Left ventricle myocardium superior (tissue), 1 donor: ENCODE results near the gene STK10. TPM values are rescaled to one million over a fixed set of nuclear protein-coding genes. Genes with fewer than 3 reads are reported as not detected.
"Not testable (repeated sequence)": the region's sequence is repeated elsewhere in the genome, so short reads cannot be mapped to it uniquely, and the experiment has no call there.

Source experiments
- ATAC-seq: fragments of 200-7000 bp; cut with Tn5 transposase; one replicate; pipeline ENCODE4 v1.9.1; 2020; ENCODE audit warnings: mild to moderate bottlenecking, moderate library complexity
- DNase-seq: peaks from one replicate; pipeline ENCODE4 v3.0.0-alpha.2; 2020
- intact Hi-C: fragments of 100-400 bp; cut with micrococcal nuclease; formaldehyde crosslinking; loops from one replicate; pipeline ENCODE4 v1.11.0; 2022
- total RNA-seq: library from RNA; stranded (reverse); fragmentation: NEBNext Ultra II Directional; extraction: Animal tissue kit (Norgen Biotek cat#: 25700); gene quantifications from one replicate; pipeline ENCODE4 v1.2.1, GENCODE V29; 2021
- donor health status: DM: no; HTN: yes; CAD: no; lungs with severe emphysema.

The STK10 gene
- total RNA-seq, 1 donor from 2014 or later, result 6.9 TPM

GRCh38 chr5:172169216-172169615 is 18.8 kb downstream of the STK10 start:
- ATAC-seq, result no peak
- no peak for DNase-seq
- intact Hi-C loops, result no loop called here

GRCh38 chr5:172168311-172168710 is 19.7 kb downstream of the STK10 start:
- no peak for ATAC-seq
- no peak for DNase-seq
- intact Hi-C loops, result no loop called here

DNA sequence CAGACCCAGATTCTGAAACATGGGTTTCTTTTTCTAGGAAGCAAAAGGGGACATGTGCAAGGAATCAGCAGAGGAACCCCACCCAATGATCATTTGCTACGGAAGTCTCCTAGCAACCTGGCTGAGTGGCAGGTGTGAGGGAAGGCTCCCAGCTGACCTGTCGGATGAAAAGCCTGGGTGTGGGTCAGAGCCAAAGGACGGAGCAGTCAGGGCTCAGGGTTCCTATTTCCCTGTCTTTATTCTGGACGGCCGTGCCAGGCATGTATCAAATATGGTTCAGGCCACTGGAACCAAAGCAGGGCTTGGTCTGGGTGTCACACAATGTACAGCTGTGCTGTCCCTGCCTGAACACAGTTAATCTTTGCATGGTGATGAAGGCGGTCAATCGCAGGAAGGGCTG is 20.1 kb downstream of the STK10 start:
- intact Hi-C loops, result no loop called here
- ATAC-seq, result peak; percentile 69
- peak; percentile 71 for DNase-seq

GRCh38 chr5:172166030-172166826 is 21.8 kb downstream of the STK10 start:
- intact Hi-C loops, result no loop called here
- ATAC-seq (no peak), DNase-seq (no peak)

DNA sequence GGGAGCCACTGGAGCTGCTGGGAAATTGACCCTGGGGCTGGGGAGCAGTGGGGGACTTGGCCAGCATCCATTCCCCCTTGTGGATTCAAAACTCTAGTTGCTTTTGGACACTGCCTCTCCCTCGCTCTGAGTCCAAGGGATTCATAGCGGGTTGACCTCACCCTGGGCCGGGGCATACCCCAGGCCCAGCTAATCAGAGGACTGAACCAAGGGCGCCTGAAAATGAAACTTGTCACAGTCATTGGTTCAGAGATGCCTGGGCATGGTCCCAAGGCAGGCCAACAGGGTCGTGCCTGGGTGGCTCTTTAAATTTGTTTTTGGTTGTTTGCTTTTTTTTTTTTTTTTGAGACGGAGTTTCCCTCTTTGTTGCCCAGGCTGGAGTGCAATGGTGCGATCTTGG is 22.6 kb downstream of the STK10 start:
- DNase-seq, result no peak
- no peak for ATAC-seq
- intact Hi-C loops, result no loop called here

GRCh38 chr5:172164769-172165212 is 23.2 kb downstream of the STK10 start:
- DNase-seq, result peak; percentile 74
- ATAC-seq, result peak; percentile 68
- intact Hi-C loops, result no loop called here

- DNase-seq (peak; percentile 61), ATAC-seq (peak; percentile 70)
- intact Hi-C loops, result no loop called here
Observed at GRCh38 chr5:172163346-172163745, 24.7 kb downstream of the STK10 start.

GRCh38 chr5:172162987-172163343 is 25.1 kb downstream of the STK10 start:
- ATAC-seq (no peak), DNase-seq (no peak)
- intact Hi-C loops, result no loop called here

DNA sequence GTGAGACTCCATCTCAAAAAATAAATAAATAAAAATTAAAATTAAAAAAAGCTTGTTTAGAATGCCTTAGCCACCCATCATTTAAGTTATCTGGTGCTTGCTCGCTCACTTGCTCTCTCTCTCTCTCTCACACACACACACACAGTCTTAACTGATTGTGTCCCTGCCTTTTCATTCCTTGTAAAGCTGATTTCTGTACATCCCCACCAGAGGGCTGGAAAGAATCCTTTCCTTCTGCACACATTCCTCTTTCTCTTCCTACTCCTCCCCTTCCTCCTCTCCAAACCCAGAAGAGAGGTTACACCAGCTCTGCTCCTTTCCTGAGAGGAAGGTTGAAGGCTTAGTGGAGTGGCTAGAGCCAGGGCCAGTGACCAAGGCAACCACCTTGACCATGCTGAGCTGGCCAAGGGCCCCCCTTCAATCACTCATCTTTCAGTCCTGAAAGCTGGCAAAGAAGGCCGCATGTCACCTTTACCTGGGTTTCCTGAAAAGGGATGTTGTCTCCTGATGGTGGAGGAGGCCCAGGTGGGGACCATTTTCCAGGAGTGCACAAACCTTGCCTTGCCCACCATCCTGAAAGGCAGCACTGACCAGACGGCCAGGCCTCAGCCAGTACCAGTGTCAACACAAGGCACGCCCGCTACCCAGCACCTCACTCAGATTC is 25.6 kb downstream of the STK10 start:
- intact Hi-C loops, result no loop called here
- no peak for DNase-seq

DNA sequence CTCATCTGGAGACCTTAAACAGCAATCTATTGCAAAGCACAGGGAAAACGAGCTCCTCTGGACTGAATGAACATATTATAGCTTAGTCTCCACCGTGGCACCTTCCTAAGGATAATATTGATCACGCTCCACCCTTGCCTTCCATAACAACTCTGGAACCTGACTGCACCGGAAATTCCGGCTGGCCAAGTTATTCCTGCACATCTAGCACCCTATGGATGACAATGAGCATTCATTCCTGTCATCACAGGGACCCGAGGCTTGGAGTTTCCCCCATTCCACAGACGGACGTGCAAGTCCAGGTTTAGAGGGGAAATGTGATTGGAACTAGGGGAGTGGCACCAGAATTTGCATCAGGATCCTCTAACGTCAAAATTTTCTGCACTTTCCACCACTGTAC is 27.5 kb downstream of the STK10 start:
- DNase-seq, result no peak
- ATAC-seq, result no peak
- intact Hi-C loops, result no loop called here

More for the DNA sequence above, 25.6 kb downstream of the STK10 start:
- no peak for ATAC-seq

DNA sequence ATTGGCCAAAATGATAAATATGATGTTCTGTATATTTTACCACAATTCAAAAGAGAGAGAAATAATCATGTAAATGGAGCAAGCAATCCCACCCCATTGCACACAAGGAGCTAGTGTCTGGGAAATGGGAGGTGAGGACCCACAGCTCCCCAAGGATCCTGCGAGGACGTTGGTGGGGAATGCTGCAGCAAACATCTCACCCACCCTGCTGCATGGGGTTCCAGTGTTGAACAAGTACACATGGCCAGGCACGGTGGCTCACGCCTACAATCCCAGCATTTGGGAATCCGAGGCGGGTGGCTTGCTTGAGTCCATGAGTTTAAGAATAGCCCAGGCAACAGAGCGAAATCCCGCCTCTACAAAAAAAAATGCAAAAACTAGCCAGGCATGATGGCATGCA is 29.0 kb downstream of the STK10 start:
- intact Hi-C loops, result no loop called here
- ATAC-seq (no peak), DNase-seq (no peak)

DNA sequence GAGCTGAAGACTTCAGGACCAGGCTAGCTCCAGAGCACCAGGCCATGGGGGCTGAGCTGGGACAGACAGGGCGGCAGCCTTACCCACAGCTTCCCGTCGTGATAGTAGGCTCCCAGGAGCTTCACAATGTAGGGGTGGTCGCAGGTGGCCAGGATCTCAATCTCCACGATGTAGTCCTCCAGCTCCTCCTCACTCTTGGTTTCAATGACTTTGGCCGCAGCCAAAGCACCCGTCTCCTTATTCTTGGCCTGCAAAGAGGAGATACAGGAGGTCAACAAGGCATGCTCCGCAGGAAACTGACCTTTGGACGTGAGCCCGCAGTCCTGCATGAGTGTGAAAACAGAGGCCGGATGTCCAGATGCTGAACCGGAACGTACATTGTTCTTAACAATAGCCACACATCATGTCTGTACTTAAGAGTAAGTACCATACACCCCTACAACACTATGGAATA is 31.5 kb downstream of the STK10 start:
- intact Hi-C loops, result no loop called here
- ATAC-seq (peak; percentile 80), DNase-seq (peak; percentile 66)

GRCh38 chr5:172155101-172155500 is 32.9 kb downstream of the STK10 start:
- ATAC-seq, DNase-seq, intact Hi-C loops: not testable (repeated sequence)

DNA sequence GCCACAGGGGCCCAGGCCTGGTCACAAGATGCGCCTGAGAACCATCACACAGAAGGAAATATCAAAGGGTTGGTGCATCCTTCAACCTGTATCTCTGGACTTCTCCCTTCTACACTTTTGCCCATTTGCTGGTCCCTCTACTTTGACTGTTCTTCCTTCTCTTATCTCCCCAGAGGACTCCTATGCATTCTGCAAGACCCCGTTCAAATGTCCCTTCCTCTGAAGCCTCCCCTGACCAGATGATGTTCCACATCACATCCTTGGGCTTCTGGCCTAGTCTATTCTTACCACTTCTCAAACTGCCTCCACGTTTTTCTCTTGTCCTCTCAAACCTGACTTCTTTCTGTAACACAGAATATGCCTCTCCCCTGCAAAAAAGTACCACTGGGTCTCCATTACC is 34.3 kb downstream of the STK10 start:
- intact Hi-C loops, result no loop called here
- DNase-seq (no peak), ATAC-seq (no peak)

GRCh38 chr5:172151661-172152210 is 36.3 kb downstream of the STK10 start:
- no peak for DNase-seq
- intact Hi-C loops, result no loop called here
- no peak for ATAC-seq

- DNase-seq (peak; percentile 74), ATAC-seq (peak; percentile 85)
- intact Hi-C loops, result no loop called here
Observed at GRCh38 chr5:172150514-172151425, 37.3 kb downstream of the STK10 start.

DNA sequence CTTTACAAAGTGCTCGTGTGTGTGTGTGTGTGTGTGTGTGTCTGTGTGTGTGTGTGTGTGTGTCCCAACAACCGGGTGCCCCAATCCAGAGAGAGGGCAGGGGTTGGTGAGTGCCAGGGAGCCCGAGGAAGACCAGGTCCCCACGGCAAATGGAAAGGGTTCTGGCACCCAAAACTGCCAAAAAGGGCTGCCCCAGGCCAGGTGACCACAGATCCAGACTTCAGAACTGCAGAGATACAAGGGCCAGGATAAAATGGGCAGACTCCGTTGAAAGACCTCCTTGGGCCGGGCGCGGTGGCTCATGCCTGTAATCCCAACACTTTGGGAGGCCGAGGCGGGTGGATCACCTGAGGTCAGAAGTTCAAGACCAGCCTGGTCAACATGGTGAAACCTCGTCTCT is 38.5 kb downstream of the STK10 start:
- DNase-seq, ATAC-seq, intact Hi-C loops: not testable (repeated sequence)

DNA sequence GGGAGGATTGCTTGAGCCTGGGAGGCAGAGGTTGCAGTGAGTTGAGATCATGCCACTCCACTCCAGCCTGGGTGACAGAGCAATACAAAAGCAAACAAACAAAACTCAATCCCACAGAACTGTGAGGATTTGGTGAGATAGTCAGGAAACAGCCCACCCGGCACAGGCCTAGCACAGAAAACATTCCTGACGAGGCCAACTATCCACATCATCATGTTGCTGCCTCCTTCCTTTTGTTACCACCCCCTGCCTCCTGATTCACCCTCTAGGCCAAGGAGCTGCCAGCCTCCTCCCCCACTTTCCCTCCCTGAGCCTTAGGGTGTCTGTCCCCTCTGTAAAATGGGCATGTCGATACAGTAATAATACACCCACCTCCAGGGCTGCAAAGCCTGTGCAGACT is 39.0 kb downstream of the STK10 start:
- no peak for ATAC-seq
- intact Hi-C loops, result no loop called here
- DNase-seq, result no peak

- intact Hi-C loops, result no loop called here
- no peak for ATAC-seq
- no peak for DNase-seq
Observed at GRCh38 chr5:172148381-172148780, 39.6 kb downstream of the STK10 start.
